NCI-H524 (cell line): ENCODE measurements around the gene CAPG.
A peak's percentile ranks its signal among the peaks of the same experiment; 100 is the strongest.
"Not testable (repeated sequence)": the region's sequence is repeated elsewhere in the genome, so short reads cannot be mapped to it uniquely, and the experiment has no call there.

ENCODE experiments used
- DNase-seq, 2 experiments: peaks; one replicate each; lab custom pipeline; 2025; lab: John Stamatoyannopoulos, UW

CAPG gene

GRCh38 chr2:85409845-85410583 is at the start of gene CAPG:
Gene CAPG, minus strand, starts transcription at chr2:85410366. Its CDS starts 8,221 bp downstream, at chr2:85402145.
- DNase-seq = no peak

- no peak for DNase-seq
Observed at GRCh38 chr2:85459771-85460170, 49.6 kb upstream of the CAPG start.

GRCh38 chr2:85458601-85459563 is 48.7 kb upstream of the CAPG start:
- no peak for DNase-seq

GRCh38 chr2:85457877-85458316 is 47.7 kb upstream of the CAPG start:
- DNase-seq = no peak

GRCh38 chr2:85457043-85457442 is 46.9 kb upstream of the CAPG start:
- DNase-seq = no peak

GRCh38 chr2:85455552-85456090 is 45.5 kb upstream of the CAPG start:
- DNase-seq = peak in 1 of 2 experiments; percentile 37

GRCh38 chr2:85453571-85453970 is 43.4 kb upstream of the CAPG start:
- no peak for DNase-seq

- DNase-seq = no peak
Observed at GRCh38 chr2:85452237-85452636, 42.1 kb upstream of the CAPG start.

GRCh38 chr2:85449214-85449588 is 39.0 kb upstream of the CAPG start:
- peak in 1 of 2 experiments; percentile 34 for DNase-seq

- peak in 1 of 2 experiments; percentile 64 for DNase-seq
Observed at GRCh38 chr2:85448461-85449213, 38.5 kb upstream of the CAPG start.

- no peak for DNase-seq
Observed at GRCh38 chr2:85447222-85447585, 37.0 kb upstream of the CAPG start.

- peak in 1 of 2 experiments; percentile 48 for DNase-seq
Observed at GRCh38 chr2:85446296-85447221, 36.4 kb upstream of the CAPG start.

- DNase-seq = peak; percentile 47 to 82
Observed at GRCh38 chr2:85445316-85446295, 35.4 kb upstream of the CAPG start.

- DNase-seq = no peak
Observed at GRCh38 chr2:85444629-85445172, 34.5 kb upstream of the CAPG start.

GRCh38 chr2:85441864-85442263 is 31.7 kb upstream of the CAPG start:
- no peak for DNase-seq

- no peak for DNase-seq
Observed at GRCh38 chr2:85440729-85441128, 30.6 kb upstream of the CAPG start.

- no peak for DNase-seq
Observed at GRCh38 chr2:85439986-85440385, 29.8 kb upstream of the CAPG start.

GRCh38 chr2:85439569-85439968 is 29.4 kb upstream of the CAPG start:
- DNase-seq = not testable (repeated sequence)

- DNase-seq = no peak
Observed at GRCh38 chr2:85439025-85439472, 28.9 kb upstream of the CAPG start.
